HepG2 (cell line): ENCODE results near the gene LOXL3. TPM values are rescaled to one million over a fixed set of nuclear protein-coding genes. Genes with fewer than 3 reads are reported as not detected.

Source experiments
- ARID3A ChIP-seq: IDR thresholded peaks from 2 replicates; pipeline ENCODE4 v1.6.1; 2012; ENCODE audit warnings: low read depth, low read length, improper control_type of control experiment
- ERF ChIP-seq: IDR thresholded peaks from 2 replicates; pipeline ENCODE4 v1.6.1; 2018; ENCODE audit warnings: missing biosample characterization, missing genetic modification reagents
- NKX3-1 ChIP-seq: sonication (generic); formaldehyde crosslinking; IDR thresholded peaks from 2 replicates; pipeline ENCODE4 v1.5.0; 2020; ENCODE audit warnings: missing genetic modification reagents
- PBX3 ChIP-seq: sonication (generic); formaldehyde crosslinking; IDR thresholded peaks from 2 replicates; pipeline ENCODE4 v1.8.1; 2023; ENCODE audit warnings: missing genetic modification reagents, inconsistent platforms, borderline replicate concordance
- PRDM10 ChIP-seq: sonication (generic); formaldehyde crosslinking; IDR thresholded peaks from 2 replicates; pipeline ENCODE4 v1.4.0; 2020; ENCODE audit warnings: low read depth, missing genetic modification reagents
- SIX4 ChIP-seq: sonication (generic); formaldehyde crosslinking; IDR thresholded peaks from 2 replicates; pipeline ENCODE4 v1.4.0; 2020; ENCODE audit warnings: missing genetic modification reagents
- TEAD2 ChIP-seq: sonication (generic); formaldehyde crosslinking; IDR thresholded peaks from 2 replicates; pipeline ENCODE4 v1.9.0; 2021; ENCODE audit warnings: missing genetic modification reagents
- ZBTB40 ChIP-seq, 2 experiments: fragments of 450-650 bp in 1 of 2; sonication (generic) in 1 of 2; formaldehyde crosslinking in 1 of 2; IDR thresholded peaks; 2 replicates each; pipeline versions ENCODE4 v1.6.1 to v1.8.0; 2016 to 2022; ENCODE audit warnings: antibody characterized with exemption in 1 of 2, mild to moderate bottlenecking in 1 of 2, missing genetic modification reagents in 1 of 2
- ZNF224 ChIP-seq: sonication (generic); formaldehyde crosslinking; IDR thresholded peaks from 2 replicates; pipeline ENCODE4 v1.5.0; 2020; ENCODE audit warnings: mild to moderate bottlenecking, missing genetic modification reagents
- ZNF549 ChIP-seq: sonication (generic); formaldehyde crosslinking; IDR thresholded peaks from 2 replicates; pipeline ENCODE4 v1.5.0; 2020; ENCODE audit warnings: missing genetic modification reagents
- ZNF607 ChIP-seq: sonication (generic); formaldehyde crosslinking; IDR thresholded peaks from 2 replicates; pipeline ENCODE4 v1.5.1; 2020; ENCODE audit warnings: missing genetic modification reagents, mild to moderate bottlenecking, borderline replicate concordance
- ZNF83 ChIP-seq: sonication (generic); formaldehyde crosslinking; IDR thresholded peaks from 2 replicates; pipeline ENCODE4 v1.4.0; 2020; ENCODE audit warnings: missing genetic modification reagents, mild to moderate bottlenecking, borderline replicate concordance
- polyA plus RNA-seq, 8 experiments: library from polyadenylated mRNA; depleted of rRNA in 3 of 8; stranded (reverse) in 7 of 8; unstranded in 1 of 8; fragments of >200 nt; fragmentation: Illumina TruSeq in 4 of 8; extraction: Trizol in 4 of 8; gene quantifications; 2 replicates each; pipeline versions ENCODE4 v1.2.1 to v1.2.3, GENCODE V29; 2011 to 2016; ENCODE audit warnings: low read depth in 4 of 8, missing spikeins in 1 of 8, mixed read lengths in 1 of 8; ENCODE audit not compliant: insufficient read depth in 1 of 8
- total RNA-seq, 5 experiments: library from RNA; depleted of rRNA; stranded (reverse); fragments of >200 nt; fragmentation: Illumina TruSeq; extraction: Trizol; gene quantifications; 2 replicates each; pipeline ENCODE4 v1.2.3, GENCODE V29; 2016; ENCODE audit warnings: low read depth in 1 of 5

LOXL3 gene
- total and polyA plus RNA-seq, 2 of the 13 experiments (the other 11 are each of a cell fraction or from before 2014, with no cell fraction given), result 0.55 to 6.5 TPM

- TF ChIP-seq ZBTB40 (IDR thresholded peaks at IDR 0.05) (no peak), ZBTB40 (CRISPR knock-in tag; IDR thresholded peaks at IDR 0.05) (0 out of 2 replicates have a peak, but pooled peaks have one; percentile 52), NKX3-1 (no peak), ZNF549 (CRISPR knock-in tag) (no peak), ARID3A (no peak), ZNF83 (no peak), ZNF607 (CRISPR knock-in tag) (peak; percentile 47; the same call in 1 of the 2 replicates), ERF (CRISPR knock-in tag) (no peak), PBX3 (CRISPR knock-in tag) (no peak), PRDM10 (CRISPR knock-in tag) (no peak), TEAD2 (no peak), SIX4 (CRISPR knock-in tag) (no peak), ZNF224 (CRISPR knock-in tag) (0 out of 2 replicates have a peak, but pooled peaks have one; percentile 67)
Observed at GRCh38 chr2:74512744-74513604, 40.8 kb downstream of the LOXL3 start (continued).
